ENCODE measurements around the gene PLIN3. TPM values are rescaled to one million over a fixed set of nuclear protein-coding genes. Genes with fewer than 3 reads are reported as not detected.

Gene PLIN3
- total RNA-seq, 1 experiment from 2014 or later, result 207 TPM

GRCh38 chr19:4829001-4829712 lies 38.3 kb downstream of the PLIN3 start:
- ATAC-seq (no peak), DNase-seq (ENCODE audit: low read depth, low spot score) (no peak)
- POLR2A ChIA-PET, result no interaction called here
- H4K20me1 ChIP-seq (ENCODE audit: insufficient read depth), result no peaks in the 10 kb centered on the region
- no peaks in the 10 kb centered on the region for H3K27me3 ChIP-seq (ENCODE audit: insufficient read depth, low read length)
- RAD21 ChIA-PET (ENCODE audit: low non-redundant PET in 1 of 2, low total read pairs in 2 of 2, uncharacterized antibody in 2 of 2, unreplicated experiment in 2 of 2), result no interaction called here
- no peak overlapping the region for H3K27ac ChIP-seq (ENCODE audit: low read depth, low read length)
- H3K4me1 ChIP-seq (ENCODE audit: control insufficient read depth in 1 of 2, insufficient read depth in 2 of 2, low read length in 2 of 2), result peaks cover 9 to 26% of the 10 kb centered on the region in 2 experiments; a peak in 3 of 4 replicates
- H3K9me3 ChIP-seq (ENCODE audit: control insufficient read depth in 1 of 2, insufficient read depth in 1 of 2, low read depth in 1 of 2, low read length in 2 of 2), result no peaks in the 10 kb centered on the region
- CTCF ChIA-PET, result interaction anchor here (0.7 kb wide), 1 partner anchor 174 kb away, joined by 3 read pairs; no protein-coding TSS in a partner anchor
- BruUV-seq (replicated peaks), result no TSS peak
- no peaks in the 10 kb centered on the region for H3K9me2 ChIP-seq (ENCODE audit: insufficient read depth)
- no peak overlapping the region for H2AFZ ChIP-seq (ENCODE audit: low read depth, low read length, poor library complexity, severe bottlenecking)
- no peaks in the 10 kb centered on the region; a peak in 1 of 4 replicates for H3K36me3 ChIP-seq (ENCODE audit: control insufficient read depth in 1 of 2, insufficient read depth in 2 of 2, low read length in 2 of 2)
- intact Hi-C loops (cut with micrococcal nuclease), result no loop called here
- H3K9ac ChIP-seq (ENCODE audit: low read length), result no peak overlapping the region
- H3K4me2 ChIP-seq (ENCODE audit: low read length), result no peak overlapping the region
- H3K4me3 ChIP-seq (replicated peaks in 1 of 2; ENCODE audit: low read depth in 1 of 2, low read length in 2 of 2), result no peak overlapping the region
- H3K79me2 ChIP-seq (ENCODE audit: insufficient read depth, low read length), result peaks cover 78% of the 10 kb centered on the region
- TF ChIP-seq JUND (IDR thresholded peaks at IDR 0.05), result no peak
- no peak for TF ChIP-seq CBX3 (IDR thresholded peaks at IDR 0.05; ENCODE audit: low read depth)

GRCh38 chr19:4823577-4823976 lies 43.9 kb downstream of the PLIN3 start:
- Histone ChIP-seq H3K9ac (ENCODE audit: low read length) (no peak overlapping the region), H3K79me2 (ENCODE audit: insufficient read depth, low read length) (peaks cover 76% of the 10 kb centered on the region), H3K9me3 (ENCODE audit: control insufficient read depth in 1 of 2, insufficient read depth in 1 of 2, low read depth in 1 of 2, low read length in 2 of 2) (no peaks in the 10 kb centered on the region), H3K36me3 (ENCODE audit: control insufficient read depth in 1 of 2, insufficient read depth in 2 of 2, low read length in 2 of 2) (peaks cover 0 to under 1% of the 10 kb centered on the region in 2 experiments; a peak in 1 of 4 replicates), H3K27ac (ENCODE audit: low read depth, low read length) (no peak overlapping the region), H2AFZ (ENCODE audit: low read depth, low read length, poor library complexity, severe bottlenecking) (no peak overlapping the region), H3K27me3 (ENCODE audit: insufficient read depth, low read length) (no peaks in the 10 kb centered on the region), H3K9me2 (ENCODE audit: insufficient read depth) (no peaks in the 10 kb centered on the region), H3K4me3 (replicated peaks in 1 of 2; ENCODE audit: low read depth in 1 of 2, low read length in 2 of 2) (no peak overlapping the region), H4K20me1 (ENCODE audit: insufficient read depth) (no peaks in the 10 kb centered on the region), H3K4me1 (ENCODE audit: control insufficient read depth in 1 of 2, insufficient read depth in 2 of 2, low read length in 2 of 2) (no peaks in the 10 kb centered on the region), H3K4me2 (ENCODE audit: low read length) (no peak overlapping the region)
- intact Hi-C loops (cut with micrococcal nuclease), result no loop called here
- BruUV-seq (replicated peaks), result no TSS peak
- ATAC-seq (no peak), DNase-seq (ENCODE audit: low read depth, low spot score) (no peak)
- ChIA-PET CTCF (interaction anchor here (1.2 kb wide), 1 partner anchor 28 kb away, joined by 4 read pairs; no protein-coding TSS in a partner anchor), RAD21 (ENCODE audit: low non-redundant PET in 1 of 2, low total read pairs in 2 of 2, uncharacterized antibody in 2 of 2, unreplicated experiment in 2 of 2) (interaction anchor here in 1 of 2 experiments (0.5 kb wide), 1 partner anchor 7 kb away, joined by 6 read pairs; no protein-coding TSS in a partner anchor), POLR2A (interaction anchor here (0.5 to 1.1 kb wide), 2 partner anchors 10 to 584 kb away, joined by 3 to 7 read pairs; no protein-coding TSS in a partner anchor)
- TF ChIP-seq, protein P1, sequence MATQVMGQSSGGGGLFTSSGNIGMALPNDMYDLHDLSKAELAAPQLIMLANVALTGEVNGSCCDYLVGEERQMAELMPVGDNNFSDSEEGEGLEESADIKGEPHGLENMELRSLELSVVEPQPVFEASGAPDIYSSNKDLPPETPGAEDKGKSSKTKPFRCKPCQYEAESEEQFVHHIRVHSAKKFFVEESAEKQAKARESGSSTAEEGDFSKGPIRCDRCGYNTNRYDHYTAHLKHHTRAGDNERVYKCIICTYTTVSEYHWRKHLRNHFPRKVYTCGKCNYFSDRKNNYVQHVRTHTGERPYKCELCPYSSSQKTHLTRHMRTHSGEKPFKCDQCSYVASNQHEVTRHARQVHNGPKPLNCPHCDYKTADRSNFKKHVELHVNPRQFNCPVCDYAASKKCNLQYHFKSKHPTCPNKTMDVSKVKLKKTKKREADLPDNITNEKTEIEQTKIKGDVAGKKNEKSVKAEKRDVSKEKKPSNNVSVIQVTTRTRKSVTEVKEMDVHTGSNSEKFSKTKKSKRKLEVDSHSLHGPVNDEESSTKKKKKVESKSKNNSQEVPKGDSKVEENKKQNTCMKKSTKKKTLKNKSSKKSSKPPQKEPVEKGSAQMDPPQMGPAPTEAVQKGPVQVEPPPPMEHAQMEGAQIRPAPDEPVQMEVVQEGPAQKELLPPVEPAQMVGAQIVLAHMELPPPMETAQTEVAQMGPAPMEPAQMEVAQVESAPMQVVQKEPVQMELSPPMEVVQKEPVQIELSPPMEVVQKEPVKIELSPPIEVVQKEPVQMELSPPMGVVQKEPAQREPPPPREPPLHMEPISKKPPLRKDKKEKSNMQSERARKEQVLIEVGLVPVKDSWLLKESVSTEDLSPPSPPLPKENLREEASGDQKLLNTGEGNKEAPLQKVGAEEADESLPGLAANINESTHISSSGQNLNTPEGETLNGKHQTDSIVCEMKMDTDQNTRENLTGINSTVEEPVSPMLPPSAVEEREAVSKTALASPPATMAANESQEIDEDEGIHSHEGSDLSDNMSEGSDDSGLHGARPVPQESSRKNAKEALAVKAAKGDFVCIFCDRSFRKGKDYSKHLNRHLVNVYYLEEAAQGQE (IDR thresholded peaks at IDR 0.05; ENCODE audit: low read depth), result no peak
- TF ChIP-seq JUND (IDR thresholded peaks at IDR 0.05) (no peak), ZFX (IDR thresholded peaks at IDR 0.05) (no peak), EZH2phosphoT487 (IDR thresholded peaks at IDR 0.05; ENCODE audit: borderline replicate concordance) (no peak), SP1 (IDR thresholded peaks at IDR 0.05; ENCODE audit: low read depth) (no peak), MAX (IDR thresholded peaks at IDR 0.05) (no peak), SIN3A (IDR thresholded peaks at IDR 0.05; ENCODE audit: low read depth) (no peak), TCF7L2 (IDR thresholded peaks at IDR 0.05; ENCODE audit: borderline replicate concordance, extremely low read depth, insufficient read depth, insufficient read length) (no peak), EZH2 (IDR thresholded peaks at IDR 0.05) (no peak)
- TF ChIP-seq, protein P2, sequence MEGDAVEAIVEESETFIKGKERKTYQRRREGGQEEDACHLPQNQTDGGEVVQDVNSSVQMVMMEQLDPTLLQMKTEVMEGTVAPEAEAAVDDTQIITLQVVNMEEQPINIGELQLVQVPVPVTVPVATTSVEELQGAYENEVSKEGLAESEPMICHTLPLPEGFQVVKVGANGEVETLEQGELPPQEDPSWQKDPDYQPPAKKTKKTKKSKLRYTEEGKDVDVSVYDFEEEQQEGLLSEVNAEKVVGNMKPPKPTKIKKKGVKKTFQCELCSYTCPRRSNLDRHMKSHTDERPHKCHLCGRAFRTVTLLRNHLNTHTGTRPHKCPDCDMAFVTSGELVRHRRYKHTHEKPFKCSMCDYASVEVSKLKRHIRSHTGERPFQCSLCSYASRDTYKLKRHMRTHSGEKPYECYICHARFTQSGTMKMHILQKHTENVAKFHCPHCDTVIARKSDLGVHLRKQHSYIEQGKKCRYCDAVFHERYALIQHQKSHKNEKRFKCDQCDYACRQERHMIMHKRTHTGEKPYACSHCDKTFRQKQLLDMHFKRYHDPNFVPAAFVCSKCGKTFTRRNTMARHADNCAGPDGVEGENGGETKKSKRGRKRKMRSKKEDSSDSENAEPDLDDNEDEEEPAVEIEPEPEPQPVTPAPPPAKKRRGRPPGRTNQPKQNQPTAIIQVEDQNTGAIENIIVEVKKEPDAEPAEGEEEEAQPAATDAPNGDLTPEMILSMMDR (IDR thresholded peaks at IDR 0.05 in 2 of 3, conservative IDR thresholded peaks at IDR 0.05 in 1 of 3; ENCODE audit: borderline replicate concordance in 1 of 3, insufficient read depth in 1 of 3, low read depth in 2 of 3, low read length in 2 of 3), result no peak
